Measurements from ENCODE around the gene ABCG1. TPM values are rescaled to one million over a fixed set of nuclear protein-coding genes. Genes with fewer than 3 reads are reported as not detected.

The ABCG1 gene
- total and polyA plus RNA-seq, 2 of the 4 experiments (the other 2 are of a cell fraction) = 0.19 to 0.36 TPM

DNA sequence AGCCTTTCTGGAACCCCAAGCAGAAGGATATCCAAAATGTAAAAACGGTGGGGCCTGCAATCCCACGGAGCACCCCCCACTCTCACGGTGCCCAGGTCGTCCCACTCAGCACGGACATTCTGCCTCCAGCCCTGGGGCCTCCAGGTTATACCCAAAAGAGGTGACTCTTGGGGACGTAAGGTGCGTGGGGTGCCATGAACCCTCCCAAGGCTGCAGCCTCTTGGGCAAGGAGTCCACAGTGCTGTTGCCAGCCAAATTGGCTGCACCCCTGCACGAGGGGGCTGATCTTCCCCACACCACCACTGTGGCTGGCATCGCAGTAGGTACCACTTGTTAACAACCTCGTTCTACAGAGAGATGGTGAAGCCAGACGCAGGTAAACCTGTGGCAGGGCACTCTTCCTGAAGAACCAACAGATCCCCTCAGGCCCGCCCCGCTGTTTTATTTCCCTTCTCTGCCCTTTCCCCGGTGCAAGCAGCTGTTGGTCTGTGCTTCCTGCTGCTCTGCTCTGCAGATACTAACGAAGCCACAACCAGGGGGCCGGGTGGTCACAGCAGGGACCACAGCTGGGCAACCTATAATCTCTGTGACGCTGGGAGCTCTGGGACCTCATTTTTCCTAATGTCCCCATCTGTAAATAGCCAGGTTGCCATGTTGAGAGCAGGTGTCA lies 87.6 kb downstream of the ABCG1 start:
- Histone ChIP-seq H3K36me3 (ENCODE audit: control insufficient read depth, insufficient read depth, low read length) (no peaks in the 10 kb centered on the region), H3K18ac (ENCODE audit: low read depth, low read length) (no peak overlapping the region), H2AFZ (replicated peaks; ENCODE audit: low read length, poor library complexity) (no peak overlapping the region), H3K56ac (ENCODE audit: extremely low read depth, insufficient read depth, low read length) (no peak overlapping the region), H3K9ac (ENCODE audit: low read depth, low read length) (no peak overlapping the region), H2AK9ac (replicated peaks; ENCODE audit: low read depth, low read length, poor library complexity) (no peak overlapping the region), H2BK5ac (ENCODE audit: low read depth, low read length, poor library complexity, severe bottlenecking) (no peak overlapping the region), H2BK20ac (ENCODE audit: low read depth, low read length) (no peak overlapping the region), H3K4ac (ENCODE audit: low read depth, low read length) (no peak overlapping the region), H4K91ac (ENCODE audit: insufficient read depth, low read depth, low read length) (no peak overlapping the region), H4K5ac (ENCODE audit: low read depth, low read length) (no peak overlapping the region), H4K20me1 (ENCODE audit: insufficient read depth, low read length) (no peaks in the 10 kb centered on the region), H4K8ac (ENCODE audit: low read depth in 2 of 2, low read length in 2 of 2) (no peak overlapping the region), H3K27ac (ENCODE audit: insufficient read depth, low read length) (no peak overlapping the region), H3K4me1 (ENCODE audit: control insufficient read depth, insufficient read depth, low read length) (no peaks in the 10 kb centered on the region; the same call in 1 of the 2 replicates), H3K79me1 (ENCODE audit: low read depth in 1 of 2, low read length in 2 of 2) (no peaks in the 10 kb centered on the region), H2AK5ac (ENCODE audit: low read depth, low read length) (no peak overlapping the region), H3K4me3 (ENCODE audit: insufficient read depth, low read depth, low read length) (no peak overlapping the region), H2BK120ac (ENCODE audit: low read depth, low read length) (no peak overlapping the region), H3K14ac (replicated peaks; ENCODE audit: low read depth, low read length) (no peak overlapping the region), H3K9me3 (ENCODE audit: control insufficient read depth, insufficient read depth, low read length) (no peaks in the 10 kb centered on the region), H3K9me1 (ENCODE audit: insufficient read depth, low read length) (no peaks in the 10 kb centered on the region; the same call in 1 of the 2 replicates), H3K23ac (ENCODE audit: low read depth, low read length) (no peak overlapping the region), H3K4me2 (ENCODE audit: low read depth, low read length) (no peak overlapping the region), H2BK15ac (ENCODE audit: low read depth, low read length) (no peak overlapping the region), H3K27me3 (ENCODE audit: control insufficient read depth, insufficient read depth, low read length) (peaks cover 52% of the 10 kb centered on the region)
- no peak for DNase-seq
- ChIA-PET POLR2A (ENCODE audit: unreplicated experiment) (no interaction called here), CTCF (interaction anchor here (0.5 kb wide), 1 partner anchor 14 kb away, joined by 3 read pairs; no protein-coding TSS in a partner anchor)
- no TSS peak for BruUV-seq (replicated peaks)
- no peak for ATAC-seq (ENCODE audit: low read depth)
- no peak for TF ChIP-seq CEBPB (IDR thresholded peaks at IDR 0.05; ENCODE audit: low read depth, low read length)
- no peak for TF ChIP-seq NFE2L2 (IDR thresholded peaks at IDR 0.05; ENCODE audit: low read depth, low read length)
- no peak for TF ChIP-seq MAFK (IDR thresholded peaks at IDR 0.05; ENCODE audit: low read depth, low read length)
- no peak for TF ChIP-seq MAZ (IDR thresholded peaks at IDR 0.05; ENCODE audit: borderline replicate concordance, low read depth, low read length)
- TF ChIP-seq RFX5 (IDR thresholded peaks at IDR 0.05; ENCODE audit: low read depth, low read length) = no peak
- TF ChIP-seq POLR2A (IDR thresholded peaks at IDR 0.05; ENCODE audit: low read depth, low read length) = no peak
- TF ChIP-seq, protein P1, sequence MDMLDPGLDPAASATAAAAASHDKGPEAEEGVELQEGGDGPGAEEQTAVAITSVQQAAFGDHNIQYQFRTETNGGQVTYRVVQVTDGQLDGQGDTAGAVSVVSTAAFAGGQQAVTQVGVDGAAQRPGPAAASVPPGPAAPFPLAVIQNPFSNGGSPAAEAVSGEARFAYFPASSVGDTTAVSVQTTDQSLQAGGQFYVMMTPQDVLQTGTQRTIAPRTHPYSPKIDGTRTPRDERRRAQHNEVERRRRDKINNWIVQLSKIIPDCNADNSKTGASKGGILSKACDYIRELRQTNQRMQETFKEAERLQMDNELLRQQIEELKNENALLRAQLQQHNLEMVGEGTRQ (IDR thresholded peaks at IDR 0.05; ENCODE audit: low read depth, low read length) = no peak
- no peak for TF ChIP-seq SMC3 (IDR thresholded peaks at IDR 0.05; ENCODE audit: low read depth, low read length)
- TF ChIP-seq RAD21 (IDR thresholded peaks at IDR 0.05; ENCODE audit: low read length) = no peak
- no peak for TF ChIP-seq CHD1 (IDR thresholded peaks at IDR 0.05; ENCODE audit: low read depth, low read length)
- TF ChIP-seq, protein P2, sequence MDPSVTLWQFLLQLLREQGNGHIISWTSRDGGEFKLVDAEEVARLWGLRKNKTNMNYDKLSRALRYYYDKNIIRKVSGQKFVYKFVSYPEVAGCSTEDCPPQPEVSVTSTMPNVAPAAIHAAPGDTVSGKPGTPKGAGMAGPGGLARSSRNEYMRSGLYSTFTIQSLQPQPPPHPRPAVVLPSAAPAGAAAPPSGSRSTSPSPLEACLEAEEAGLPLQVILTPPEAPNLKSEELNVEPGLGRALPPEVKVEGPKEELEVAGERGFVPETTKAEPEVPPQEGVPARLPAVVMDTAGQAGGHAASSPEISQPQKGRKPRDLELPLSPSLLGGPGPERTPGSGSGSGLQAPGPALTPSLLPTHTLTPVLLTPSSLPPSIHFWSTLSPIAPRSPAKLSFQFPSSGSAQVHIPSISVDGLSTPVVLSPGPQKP (IDR thresholded peaks at IDR 0.05; ENCODE audit: borderline replicate concordance, low read depth, low read length) = no peak
- no peak for TF ChIP-seq FOS (IDR thresholded peaks at IDR 0.05; ENCODE audit: low read depth, low read length)
- TF ChIP-seq, protein P3, sequence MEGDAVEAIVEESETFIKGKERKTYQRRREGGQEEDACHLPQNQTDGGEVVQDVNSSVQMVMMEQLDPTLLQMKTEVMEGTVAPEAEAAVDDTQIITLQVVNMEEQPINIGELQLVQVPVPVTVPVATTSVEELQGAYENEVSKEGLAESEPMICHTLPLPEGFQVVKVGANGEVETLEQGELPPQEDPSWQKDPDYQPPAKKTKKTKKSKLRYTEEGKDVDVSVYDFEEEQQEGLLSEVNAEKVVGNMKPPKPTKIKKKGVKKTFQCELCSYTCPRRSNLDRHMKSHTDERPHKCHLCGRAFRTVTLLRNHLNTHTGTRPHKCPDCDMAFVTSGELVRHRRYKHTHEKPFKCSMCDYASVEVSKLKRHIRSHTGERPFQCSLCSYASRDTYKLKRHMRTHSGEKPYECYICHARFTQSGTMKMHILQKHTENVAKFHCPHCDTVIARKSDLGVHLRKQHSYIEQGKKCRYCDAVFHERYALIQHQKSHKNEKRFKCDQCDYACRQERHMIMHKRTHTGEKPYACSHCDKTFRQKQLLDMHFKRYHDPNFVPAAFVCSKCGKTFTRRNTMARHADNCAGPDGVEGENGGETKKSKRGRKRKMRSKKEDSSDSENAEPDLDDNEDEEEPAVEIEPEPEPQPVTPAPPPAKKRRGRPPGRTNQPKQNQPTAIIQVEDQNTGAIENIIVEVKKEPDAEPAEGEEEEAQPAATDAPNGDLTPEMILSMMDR (conservative IDR thresholded peaks at IDR 0.05; ENCODE audit: low read depth, low read length) = no peak
- no peak for TF ChIP-seq RCOR1 (IDR thresholded peaks at IDR 0.05; ENCODE audit: insufficient replicate concordance, low read length)
- TF ChIP-seq MXI1 (IDR thresholded peaks at IDR 0.05; ENCODE audit: borderline replicate concordance, low read depth, low read length) = no peak
- 56% methylated on average over 8 of the region's 17 CpGs; no CpG with 5 or more reads in 1 of the 2 experiments for WGBS, 2 experiments (ENCODE audit: extremely low coverage in 2 of 2, insufficient read length in 1 of 2)
- intact Hi-C loops (cut with micrococcal nuclease) (no loop called here), dilution Hi-C loops (cut with HindIII; ENCODE audit: low sequenced_read_pairs, unreplicated experiment) (no loop called here), in situ Hi-C loops (cut with MboI; ENCODE audit: low sequenced_read_pairs) (no loop called here)
